Activated CD4-positive, alpha-beta T cell treated with anti-CD3 and anti-CD28 coated beads, Interleukin-2, amount 50 U/mL, for 16 hours (primary cell): ENCODE results near the gene EWSR1.
"Not testable (repeated sequence)": the region's sequence is repeated elsewhere in the genome, so short reads cannot be mapped to it uniquely, and the experiment has no call there.

ENCODE experiments used
- DNase-seq: peaks from one replicate; pipeline ENCODE4 v3.0.0-alpha.2; 2020

Gene EWSR1

DNA sequence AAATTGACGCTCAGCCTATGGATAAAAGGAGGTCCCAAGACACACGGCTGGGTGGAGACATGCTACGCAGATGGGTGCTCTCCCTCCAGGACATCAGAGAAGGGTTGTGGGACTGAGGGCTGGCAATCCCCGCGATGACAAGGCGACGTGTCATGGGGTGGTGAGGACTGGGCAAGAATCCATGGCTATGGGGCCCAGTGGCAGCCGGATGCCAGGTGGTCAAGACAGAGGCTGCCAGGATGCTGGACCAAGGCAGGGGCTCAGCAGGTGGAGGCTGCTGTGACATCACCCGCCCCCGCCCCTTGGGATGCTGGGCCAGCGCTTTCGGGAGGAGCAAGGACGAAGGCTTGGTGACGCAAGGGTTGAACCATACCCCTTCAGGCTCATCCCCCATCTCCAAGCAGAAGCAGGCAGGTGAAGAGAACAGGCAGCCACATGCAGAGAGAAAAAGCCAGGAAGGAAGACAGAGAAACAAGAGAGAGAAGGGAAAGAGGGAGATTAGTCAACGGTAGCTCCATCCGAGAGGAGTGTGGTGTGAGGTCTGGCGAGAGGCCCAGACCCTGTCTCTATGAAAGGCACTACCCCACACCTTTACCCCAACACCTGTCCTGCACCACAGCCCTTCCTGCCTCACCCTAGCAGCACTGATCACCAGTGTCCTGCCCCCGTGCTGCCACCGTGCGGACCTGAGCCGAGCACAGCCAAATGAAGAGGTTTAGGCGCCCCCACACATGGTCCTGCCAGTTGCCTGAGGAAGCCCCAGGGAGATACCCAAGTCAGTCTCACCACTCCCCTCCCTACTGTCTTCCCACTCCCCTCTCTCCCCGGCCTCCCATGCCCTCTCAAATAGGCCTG, 71.5 kb downstream of the EWSR1 start:
- no peak for DNase-seq

- DNase-seq = no peak
Observed at GRCh38 chr22:29340566-29340965, 72.5 kb downstream of the EWSR1 start.

GRCh38 chr22:29341056-29341848, 73.2 kb downstream of the EWSR1 start:
- no peak for DNase-seq

DNA sequence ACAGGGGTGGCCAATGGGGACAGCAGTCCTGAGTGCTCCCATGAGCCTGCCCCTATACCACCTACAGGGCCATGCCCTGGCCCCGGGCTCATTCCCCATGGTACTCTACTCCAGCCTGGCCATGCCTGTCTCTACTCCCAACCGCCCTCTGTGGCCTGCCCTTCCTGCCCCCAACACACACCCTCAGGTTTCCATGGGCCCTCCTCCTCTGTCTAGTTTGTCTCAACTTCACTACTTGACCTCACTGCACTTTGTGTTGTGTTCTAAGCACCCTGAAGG, 73.7 kb downstream of the EWSR1 start:
- no peak for DNase-seq

GRCh38 chr22:29342177-29342576, 74.1 kb downstream of the EWSR1 start:
- DNase-seq = no peak

DNA sequence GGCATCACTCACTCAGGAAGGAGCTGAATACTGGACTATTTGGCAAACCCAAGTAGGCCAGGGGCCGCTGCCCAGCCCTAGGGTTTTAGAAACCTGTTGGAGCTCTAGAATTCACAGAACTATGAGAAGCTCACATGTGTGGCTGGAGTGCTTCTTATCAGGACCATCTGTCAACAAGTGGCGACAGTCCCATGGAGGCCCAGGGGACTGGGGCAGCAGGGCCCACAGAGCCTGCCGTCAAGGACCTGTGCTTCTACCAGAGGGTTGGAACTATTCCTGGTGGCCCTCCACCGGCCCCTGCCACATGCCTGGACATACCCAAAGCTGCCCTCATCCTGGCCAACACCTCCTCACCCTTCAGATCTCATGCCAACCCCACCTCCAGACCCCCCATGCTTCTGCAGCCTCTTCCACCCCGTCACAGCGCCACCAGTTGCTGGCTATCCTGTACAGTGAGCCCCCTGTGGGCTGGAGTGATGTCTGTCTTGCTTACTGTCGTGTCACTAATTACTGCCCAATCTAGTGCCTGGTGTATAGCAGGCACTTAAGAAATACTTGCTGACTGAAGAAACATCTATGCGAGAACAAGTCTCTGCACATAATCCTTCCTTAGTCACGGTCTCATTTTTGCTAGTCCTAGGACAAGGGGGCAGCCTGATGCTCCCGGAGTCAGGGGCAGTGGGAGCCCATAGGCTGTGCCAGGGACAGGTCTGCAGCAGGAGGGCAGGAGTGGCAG, 74.7 kb downstream of the EWSR1 start:
- DNase-seq = no peak

DNA sequence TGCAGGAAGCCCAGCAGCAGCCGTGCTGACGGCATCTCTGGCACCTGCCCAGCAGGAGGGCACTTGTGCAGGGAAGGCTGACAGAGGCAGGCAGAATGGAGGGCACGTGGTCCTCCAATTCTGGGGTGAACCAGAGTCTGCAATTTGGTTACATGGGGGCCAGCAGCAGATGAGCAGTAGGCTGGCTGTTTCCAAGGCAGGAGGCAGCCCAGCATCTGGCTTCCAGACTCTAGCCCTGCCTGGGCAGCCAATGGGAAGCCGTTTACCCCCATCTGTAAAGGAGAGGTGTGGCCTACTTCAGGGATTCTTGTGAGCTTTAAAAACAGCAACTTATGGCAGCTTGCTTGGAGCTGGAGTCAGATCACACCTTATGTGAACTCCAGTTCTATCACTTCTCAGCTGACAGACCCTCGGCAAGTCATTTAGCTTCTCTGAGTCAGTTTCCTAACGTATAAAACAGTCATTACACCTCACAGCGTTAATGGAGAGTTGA, 75.3 kb downstream of the EWSR1 start:
- peak; percentile 59 for DNase-seq

DNA sequence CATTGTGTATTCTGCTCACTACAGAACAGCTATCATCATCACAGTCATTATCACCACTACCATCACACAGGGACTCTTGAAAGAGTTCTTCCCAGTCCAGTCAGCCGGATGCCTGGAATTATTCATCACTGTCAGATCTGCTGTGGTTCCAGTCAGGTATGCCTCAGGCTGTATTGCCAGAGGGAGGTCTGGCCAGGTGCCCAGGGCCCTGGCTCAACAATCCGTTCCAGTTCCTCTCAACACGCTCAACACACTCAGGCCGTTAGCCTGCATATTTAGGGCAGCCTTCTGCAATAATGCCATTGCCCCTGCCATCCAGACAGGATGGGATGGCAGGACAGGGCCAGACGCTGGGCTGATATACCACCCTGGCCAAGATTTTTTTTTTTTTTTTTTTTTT, 76.1 kb downstream of the EWSR1 start:
- no peak for DNase-seq

DNA sequence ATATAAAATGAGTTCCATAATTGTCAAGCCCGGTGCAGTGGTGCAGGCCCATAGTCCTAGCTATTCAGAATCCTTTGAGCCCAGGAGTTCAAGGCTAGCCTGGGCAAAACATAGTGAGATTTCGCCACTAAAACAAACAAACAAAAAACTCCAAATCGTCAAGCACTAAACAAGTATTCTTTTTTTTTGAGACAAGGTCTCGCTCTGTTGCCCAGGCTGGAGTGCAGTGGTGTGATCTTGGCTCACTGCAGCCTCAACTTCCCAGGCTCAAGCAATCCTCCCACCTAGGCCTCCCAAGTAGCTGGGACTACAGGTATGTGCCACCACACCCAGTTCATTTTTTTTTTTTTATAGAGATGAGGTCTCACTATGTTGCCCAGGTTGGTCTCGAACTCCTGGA, 76.8 kb downstream of the EWSR1 start:
- DNase-seq = not testable (repeated sequence)

- DNase-seq = no peak
Observed at GRCh38 chr22:29345932-29346331, 77.9 kb downstream of the EWSR1 start.

GRCh38 chr22:29346659-29347058, 78.6 kb downstream of the EWSR1 start:
- DNase-seq = no peak

GRCh38 chr22:29348041-29348440, 80.0 kb downstream of the EWSR1 start:
- DNase-seq = no peak

DNA sequence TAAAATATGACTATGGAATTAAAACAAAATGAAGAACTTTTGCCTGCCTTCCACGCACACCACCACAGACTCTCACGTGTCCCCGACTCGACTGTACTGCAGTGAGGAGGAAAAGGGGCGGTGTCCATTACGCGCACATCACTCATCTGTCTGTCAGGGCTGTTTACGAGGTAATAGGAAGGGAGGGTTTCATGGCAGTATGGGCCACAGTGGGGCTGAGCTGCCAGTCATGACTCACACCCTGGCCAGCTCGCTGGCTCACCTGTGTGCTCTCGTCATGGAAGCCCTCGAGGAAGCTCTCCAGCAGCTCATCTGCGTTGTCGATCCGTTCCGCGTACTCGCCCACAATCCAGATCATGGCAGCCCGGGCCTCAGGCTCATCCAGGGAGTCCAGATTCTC, 80.9 kb downstream of the EWSR1 start:
- DNase-seq = no peak
